Measurements from ENCODE around the gene RAD51.

RAD51 gene

GRCh38 chr15:40764629-40765103 is 69.7 kb downstream of the RAD51 start:
- no peak for ATAC-seq
- TF ChIP-seq ZNF70 (CRISPR knock-in tag; IDR thresholded peaks at IDR 0.05), result no peak
- no peak for TF ChIP-seq ARNTL (CRISPR knock-in tag; IDR thresholded peaks at IDR 0.05; ENCODE audit: borderline replicate concordance, low read depth)
- no peak for TF ChIP-seq CREB5 (CRISPR knock-in tag; IDR thresholded peaks at IDR 0.05; ENCODE audit: low read depth)
- TF ChIP-seq CSRNP3 (CRISPR knock-in tag; IDR thresholded peaks at IDR 0.05), result no peak
- TF ChIP-seq TCF4 (CRISPR knock-in tag; IDR thresholded peaks at IDR 0.05; ENCODE audit: borderline replicate concordance), result no peak
- TF ChIP-seq CSDC2 (CRISPR knock-in tag; IDR thresholded peaks at IDR 0.05), result no peak
- TF ChIP-seq GLIS3 (CRISPR knock-in tag; IDR thresholded peaks at IDR 0.05), result no peak
- no peak for TF ChIP-seq PATZ1 (CRISPR knock-in tag; IDR thresholded peaks at IDR 0.05; ENCODE audit: borderline replicate concordance)
- no peak for TF ChIP-seq TOX (CRISPR knock-in tag; IDR thresholded peaks at IDR 0.05; ENCODE audit: borderline replicate concordance)
- TF ChIP-seq OSR1 (CRISPR knock-in tag; IDR thresholded peaks at IDR 0.05), result no peak
- TF ChIP-seq ZFP30 (CRISPR knock-in tag; IDR thresholded peaks at IDR 0.05), result no peak
- no peak for TF ChIP-seq POU6F1 (CRISPR knock-in tag; IDR thresholded peaks at IDR 0.05; ENCODE audit: borderline replicate concordance, low read depth)
- TF ChIP-seq SNAI2 (CRISPR knock-in tag; IDR thresholded peaks at IDR 0.05), result no peak
- TF ChIP-seq ESRRG (CRISPR knock-in tag; IDR thresholded peaks at IDR 0.05), result no peak
- no peak for TF ChIP-seq ZFP3 (CRISPR knock-in tag; IDR thresholded peaks at IDR 0.05)
- TF ChIP-seq BACH2 (CRISPR knock-in tag; IDR thresholded peaks at IDR 0.05; ENCODE audit: borderline replicate concordance), result no peak
- TF ChIP-seq TSHZ2 (CRISPR knock-in tag; IDR thresholded peaks at IDR 0.05), result no peak
- TF ChIP-seq ZNF8 (CRISPR knock-in tag; IDR thresholded peaks at IDR 0.05), result no peak
- TF ChIP-seq RARB (CRISPR knock-in tag; IDR thresholded peaks at IDR 0.05), result no peak

GRCh38 chr15:40766194-40766815 is 71.3 kb downstream of the RAD51 start:
- peak; percentile 9 for ATAC-seq
- TF ChIP-seq CSRNP3 (CRISPR knock-in tag; IDR thresholded peaks at IDR 0.05) (no peak), ZNF565 (CRISPR knock-in tag; conservative IDR thresholded peaks at IDR 0.05; ENCODE audit: low read depth) (no peak), RARB (CRISPR knock-in tag; IDR thresholded peaks at IDR 0.05) (no peak), ZFP3 (CRISPR knock-in tag; IDR thresholded peaks at IDR 0.05) (no peak), ZFP30 (CRISPR knock-in tag; IDR thresholded peaks at IDR 0.05) (no peak), ZNF8 (CRISPR knock-in tag; IDR thresholded peaks at IDR 0.05) (no peak), ZNF70 (CRISPR knock-in tag; IDR thresholded peaks at IDR 0.05) (no peak), GLIS3 (CRISPR knock-in tag; IDR thresholded peaks at IDR 0.05) (no peak), BACH2 (CRISPR knock-in tag; IDR thresholded peaks at IDR 0.05; ENCODE audit: borderline replicate concordance) (no peak), ARNTL (CRISPR knock-in tag; IDR thresholded peaks at IDR 0.05; ENCODE audit: borderline replicate concordance, low read depth) (no peak), CSDC2 (CRISPR knock-in tag; IDR thresholded peaks at IDR 0.05) (no peak), ZC3H10 (CRISPR knock-in tag; IDR thresholded peaks at IDR 0.05) (no peak), PATZ1 (CRISPR knock-in tag; IDR thresholded peaks at IDR 0.05; ENCODE audit: borderline replicate concordance) (no peak), ESRRG (CRISPR knock-in tag; IDR thresholded peaks at IDR 0.05) (no peak), OSR1 (CRISPR knock-in tag; IDR thresholded peaks at IDR 0.05) (no peak), CREB5 (CRISPR knock-in tag; IDR thresholded peaks at IDR 0.05; ENCODE audit: low read depth) (no peak)

Data from SK-N-SH treated with all-trans-retinoic acid at 6 μM for 48 hours (cell line).